ENCODE measurements around the gene COL4A1.
"Not testable (repeated sequence)": the region's sequence is repeated elsewhere in the genome, so short reads cannot be mapped to it uniquely, and the experiment has no call there.

The COL4A1 gene

GRCh38 chr13:110129539-110130186, 177.3 kb downstream of the COL4A1 start:
- intact Hi-C loops (cut with DNase I), result no loop called here
- no peak for DNase-seq

- no peak for DNase-seq
- intact Hi-C loops (cut with DNase I), result no loop called here
Observed at GRCh38 chr13:110129076-110129475, 177.9 kb downstream of the COL4A1 start.

- intact Hi-C loops (cut with DNase I), result no loop called here
- DNase-seq, result no peak
Observed at GRCh38 chr13:110128546-110128945, 178.4 kb downstream of the COL4A1 start.

- intact Hi-C loops (cut with DNase I), result no loop called here
- DNase-seq, result no peak
Observed at GRCh38 chr13:110127986-110128511, 178.9 kb downstream of the COL4A1 start.

- peak in 4 of 10 donors; percentile 45 to 88 (median 72) for DNase-seq
- intact Hi-C loops (cut with DNase I), result no loop called here
Observed at GRCh38 chr13:110126391-110126961, 180.5 kb downstream of the COL4A1 start.

GRCh38 chr13:110125613-110126272, 181.2 kb downstream of the COL4A1 start:
- DNase-seq, result no peak
- intact Hi-C loops (cut with DNase I), result no loop called here

GRCh38 chr13:110125157-110125556, 181.8 kb downstream of the COL4A1 start:
- intact Hi-C loops (cut with DNase I), result no loop called here
- DNase-seq, result no peak

- no peak for DNase-seq
- intact Hi-C loops (cut with DNase I), result no loop called here
Observed at GRCh38 chr13:110124201-110124940, 182.6 kb downstream of the COL4A1 start.

- peak in 3 of 10 donors; percentile 32 to 86 (median 47) for DNase-seq
- intact Hi-C loops (cut with DNase I), result no loop called here
Observed at GRCh38 chr13:110123041-110123809, 183.7 kb downstream of the COL4A1 start.

GRCh38 chr13:110121422-110122083, 185.4 kb downstream of the COL4A1 start:
- intact Hi-C loops (cut with DNase I), result no loop called here
- no peak for DNase-seq

GRCh38 chr13:110119935-110120905, 186.7 kb downstream of the COL4A1 start:
- DNase-seq, result no peak
- intact Hi-C loops (cut with DNase I), result no loop called here

- DNase-seq, result no peak
- intact Hi-C loops (cut with DNase I), result no loop called here
Observed at GRCh38 chr13:110118106-110118505, 188.9 kb downstream of the COL4A1 start.

GRCh38 chr13:110116072-110116487, 190.9 kb downstream of the COL4A1 start:
- intact Hi-C loops (cut with DNase I), result no loop called here

GRCh38 chr13:110115591-110115990, 191.4 kb downstream of the COL4A1 start:
- intact Hi-C loops (cut with DNase I), result no loop called here
- no peak for DNase-seq

More at GRCh38 chr13:110116072-110116487, 190.9 kb downstream of the COL4A1 start:
- peak in 1 of 10 donors; percentile 80 for DNase-seq

GRCh38 chr13:110114316-110114715, 192.6 kb downstream of the COL4A1 start:
- intact Hi-C loops (cut with DNase I), result no loop called here
- DNase-seq, result no peak

- DNase-seq, result no peak
- intact Hi-C loops (cut with DNase I), result no loop called here
Observed at GRCh38 chr13:110113284-110113764, 193.6 kb downstream of the COL4A1 start.

- DNase-seq; intact Hi-C loops (cut with DNase I): not testable (repeated sequence)
Observed at GRCh38 chr13:110112379-110112778, 194.6 kb downstream of the COL4A1 start.

- DNase-seq, result no peak
- intact Hi-C loops (cut with DNase I), result no loop called here
Observed at GRCh38 chr13:110110783-110111182, 196.2 kb downstream of the COL4A1 start.
